NCI-H82 treated with DMSO at 0.1 percent for 48 hours (cell line): ENCODE measurements around the gene ACIN1.

ENCODE experiments used
- DNase-seq: peaks from one replicate; lab custom pipeline; 2025; ENCODE audit not compliant: unreplicated experiment; lab: John Stamatoyannopoulos, UW

ACIN1 gene, protein sequence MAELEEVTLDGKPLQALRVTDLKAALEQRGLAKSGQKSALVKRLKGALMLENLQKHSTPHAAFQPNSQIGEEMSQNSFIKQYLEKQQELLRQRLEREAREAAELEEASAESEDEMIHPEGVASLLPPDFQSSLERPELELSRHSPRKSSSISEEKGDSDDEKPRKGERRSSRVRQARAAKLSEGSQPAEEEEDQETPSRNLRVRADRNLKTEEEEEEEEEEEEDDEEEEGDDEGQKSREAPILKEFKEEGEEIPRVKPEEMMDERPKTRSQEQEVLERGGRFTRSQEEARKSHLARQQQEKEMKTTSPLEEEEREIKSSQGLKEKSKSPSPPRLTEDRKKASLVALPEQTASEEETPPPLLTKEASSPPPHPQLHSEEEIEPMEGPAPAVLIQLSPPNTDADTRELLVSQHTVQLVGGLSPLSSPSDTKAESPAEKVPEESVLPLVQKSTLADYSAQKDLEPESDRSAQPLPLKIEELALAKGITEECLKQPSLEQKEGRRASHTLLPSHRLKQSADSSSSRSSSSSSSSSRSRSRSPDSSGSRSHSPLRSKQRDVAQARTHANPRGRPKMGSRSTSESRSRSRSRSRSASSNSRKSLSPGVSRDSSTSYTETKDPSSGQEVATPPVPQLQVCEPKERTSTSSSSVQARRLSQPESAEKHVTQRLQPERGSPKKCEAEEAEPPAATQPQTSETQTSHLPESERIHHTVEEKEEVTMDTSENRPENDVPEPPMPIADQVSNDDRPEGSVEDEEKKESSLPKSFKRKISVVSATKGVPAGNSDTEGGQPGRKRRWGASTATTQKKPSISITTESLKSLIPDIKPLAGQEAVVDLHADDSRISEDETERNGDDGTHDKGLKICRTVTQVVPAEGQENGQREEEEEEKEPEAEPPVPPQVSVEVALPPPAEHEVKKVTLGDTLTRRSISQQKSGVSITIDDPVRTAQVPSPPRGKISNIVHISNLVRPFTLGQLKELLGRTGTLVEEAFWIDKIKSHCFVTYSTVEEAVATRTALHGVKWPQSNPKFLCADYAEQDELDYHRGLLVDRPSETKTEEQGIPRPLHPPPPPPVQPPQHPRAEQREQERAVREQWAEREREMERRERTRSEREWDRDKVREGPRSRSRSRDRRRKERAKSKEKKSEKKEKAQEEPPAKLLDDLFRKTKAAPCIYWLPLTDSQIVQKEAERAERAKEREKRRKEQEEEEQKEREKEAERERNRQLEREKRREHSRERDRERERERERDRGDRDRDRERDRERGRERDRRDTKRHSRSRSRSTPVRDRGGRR

DNA sequence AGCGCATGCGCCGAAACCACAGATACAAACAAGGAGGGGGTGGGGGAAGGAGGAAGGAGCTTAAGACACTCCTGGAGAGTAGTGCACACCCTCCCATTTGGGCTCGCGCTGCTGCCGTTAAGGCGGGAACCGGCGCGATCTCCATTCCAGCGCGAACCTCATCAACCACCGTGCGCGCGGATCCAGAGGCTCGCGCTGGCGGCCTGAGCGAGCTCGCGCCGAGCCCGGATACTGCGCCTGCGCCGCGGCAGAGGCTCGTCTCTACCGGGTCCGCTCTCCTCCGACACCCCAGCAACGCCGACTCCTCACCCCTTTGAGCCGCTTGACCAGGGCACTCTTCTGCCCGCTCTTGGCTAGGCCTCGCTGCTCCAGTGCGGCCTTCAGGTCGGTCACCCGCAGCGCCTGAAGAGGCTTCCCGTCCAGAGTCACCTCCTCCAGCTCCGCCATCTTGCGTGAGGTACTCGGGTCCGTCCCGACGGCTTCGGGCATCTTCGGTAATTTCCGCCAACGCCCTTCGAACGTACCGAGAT is at the start of gene ACIN1:
Gene ACIN1 (minus strand): TSS at position 471 of the 530 bp plus-strand sequence. CDS start 24 bp downstream, at position 447.
- no peak for DNase-seq

DNA sequence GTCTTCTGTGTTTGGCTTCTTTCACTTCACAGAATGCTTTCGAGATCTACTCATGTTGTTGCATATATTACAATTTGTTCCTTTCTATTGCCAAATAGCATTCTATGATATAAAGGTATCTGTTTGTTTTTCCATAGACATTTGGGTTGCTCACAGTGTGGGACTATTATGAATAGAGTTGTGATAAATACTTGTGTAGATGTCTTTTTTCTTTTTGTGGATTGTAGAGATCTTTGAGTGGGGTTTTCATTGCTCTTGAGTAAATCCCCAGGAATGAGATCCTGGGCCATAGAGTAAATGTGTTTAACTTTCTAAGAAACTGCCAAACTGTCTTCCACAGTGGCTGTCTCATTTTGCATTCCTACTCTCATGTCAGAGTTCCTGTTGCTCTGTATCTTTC is 49.0 kb upstream of the ACIN1 start:
- no peak for DNase-seq

DNA sequence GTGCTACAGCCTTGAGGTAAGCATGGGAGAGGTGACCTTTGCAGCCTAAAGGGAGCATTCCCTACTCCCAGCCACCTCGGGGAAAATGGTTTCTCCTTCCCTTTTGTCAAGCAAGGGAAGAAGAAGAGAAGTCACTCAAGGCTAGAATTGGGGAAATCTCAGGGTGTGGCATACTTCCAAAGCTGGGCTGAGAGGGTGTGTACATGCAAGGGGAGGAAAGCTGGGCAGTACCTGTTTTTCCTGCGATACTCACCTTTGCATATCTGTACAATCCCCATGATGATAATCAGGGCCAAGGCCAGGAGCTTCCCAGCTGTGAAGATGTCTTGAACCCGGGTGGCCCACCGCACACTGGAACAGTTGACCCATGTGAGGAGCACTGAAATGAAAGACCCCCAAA is 47.9 kb upstream of the ACIN1 start:
- no peak for DNase-seq

DNA sequence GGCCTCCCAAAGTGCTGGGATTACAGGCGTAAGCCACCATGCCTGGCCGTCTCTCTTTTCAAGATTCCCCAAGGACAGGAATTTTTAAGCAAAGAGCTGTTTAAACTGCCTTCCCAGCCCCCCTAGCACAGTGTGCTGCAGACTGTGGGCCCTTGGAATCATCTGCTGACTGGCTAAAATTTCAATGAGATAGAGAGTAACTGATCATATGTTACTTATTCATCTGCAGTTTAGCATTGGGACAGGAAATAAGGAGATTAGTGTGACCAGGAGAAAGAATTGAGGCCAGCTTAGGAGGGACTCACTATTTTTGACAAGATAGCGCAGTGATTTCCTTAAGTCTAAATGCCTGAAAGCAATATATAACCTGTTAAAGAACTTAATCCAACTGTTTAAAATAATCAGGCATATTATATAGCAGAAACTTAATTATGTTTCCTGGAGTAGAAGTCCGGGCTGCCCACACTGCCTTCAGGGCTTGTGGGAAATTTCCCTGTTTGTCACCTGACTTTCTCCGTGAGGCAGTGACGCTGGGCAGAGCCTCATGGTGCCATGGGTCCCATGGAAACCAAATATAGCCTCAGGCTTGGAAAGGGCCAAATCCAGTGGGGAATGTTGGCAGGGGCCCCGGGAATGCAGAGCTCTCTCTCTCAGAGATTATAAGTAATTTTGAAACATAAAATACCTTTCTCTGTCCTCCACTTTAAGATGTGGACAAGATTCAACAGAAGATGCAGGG is 46.9 kb upstream of the ACIN1 start:
- DNase-seq: no peak

DNA sequence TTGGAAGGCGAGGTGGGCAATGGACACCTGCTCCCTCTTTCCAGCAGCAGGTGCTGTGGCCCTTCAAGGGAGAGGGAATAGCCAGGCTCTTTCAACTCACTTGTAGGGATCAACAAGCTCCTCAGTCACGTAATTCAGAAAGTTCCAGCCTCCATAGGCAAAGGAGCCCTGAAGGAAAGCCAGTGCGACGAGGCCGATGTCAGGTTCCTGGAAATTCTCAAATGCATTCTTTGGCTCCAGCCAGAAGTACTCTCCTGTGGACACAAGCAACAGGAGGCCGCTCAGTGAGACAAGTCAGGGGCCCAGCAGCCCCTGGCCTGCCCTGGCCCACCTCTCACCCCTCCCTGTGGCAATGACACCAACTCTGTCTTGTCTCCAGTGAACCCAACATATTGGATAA is 45.4 kb upstream of the ACIN1 start:
- no peak for DNase-seq

DNA sequence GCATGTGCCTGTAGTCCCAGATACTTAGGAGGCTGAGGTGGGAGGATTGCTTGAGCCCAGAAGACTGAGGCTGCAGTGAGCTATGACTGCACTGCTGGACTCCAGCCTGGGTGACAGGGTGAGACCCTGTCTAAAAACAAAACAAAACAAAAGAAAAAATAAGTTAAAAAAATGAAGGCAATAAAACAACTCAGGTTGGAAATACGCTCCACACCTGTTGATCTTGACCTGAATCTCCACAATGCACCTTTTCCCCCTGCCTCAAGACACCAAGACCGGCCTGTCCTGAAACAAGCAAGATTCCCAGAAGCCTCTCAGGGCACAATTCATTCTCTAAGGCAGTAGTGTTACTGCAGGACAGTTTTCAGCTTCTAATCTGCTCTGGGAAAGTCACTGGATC is 44.9 kb upstream of the ACIN1 start:
- no peak for DNase-seq

DNA sequence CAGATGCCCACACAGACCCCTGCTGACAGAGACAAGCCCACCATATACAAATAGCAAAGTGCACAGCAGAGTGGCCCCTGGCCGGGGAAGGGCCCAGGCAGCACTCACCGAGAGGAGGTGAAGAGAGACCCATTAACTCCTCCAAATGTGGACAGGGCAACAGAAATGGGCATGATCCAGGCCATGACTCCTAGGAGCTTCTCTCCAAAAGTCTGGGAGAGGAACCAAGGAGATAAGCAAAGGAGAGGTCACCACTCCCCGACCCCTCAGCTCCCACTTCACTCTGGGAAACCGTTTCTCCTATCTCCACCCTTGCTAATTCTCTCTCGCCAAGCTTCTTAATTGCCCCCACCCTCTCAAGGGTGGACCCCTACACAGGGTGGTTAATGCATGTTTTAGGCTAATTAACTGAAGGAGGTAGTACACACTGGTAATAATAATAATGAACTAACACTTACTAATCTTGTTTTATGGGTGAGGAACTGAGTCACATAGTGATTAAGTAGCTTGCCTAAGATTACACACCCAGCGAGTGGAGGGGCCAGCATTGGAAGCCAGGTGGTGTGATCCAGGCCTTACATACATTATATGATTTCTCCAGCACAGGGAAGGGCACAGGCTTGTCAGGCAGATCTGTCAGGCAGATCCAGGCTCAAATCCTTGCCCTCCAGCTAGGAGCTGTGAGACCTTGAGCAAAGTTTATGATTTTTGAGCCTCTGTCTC is 43.0 kb upstream of the ACIN1 start:
- peak; percentile 83 for DNase-seq

DNA sequence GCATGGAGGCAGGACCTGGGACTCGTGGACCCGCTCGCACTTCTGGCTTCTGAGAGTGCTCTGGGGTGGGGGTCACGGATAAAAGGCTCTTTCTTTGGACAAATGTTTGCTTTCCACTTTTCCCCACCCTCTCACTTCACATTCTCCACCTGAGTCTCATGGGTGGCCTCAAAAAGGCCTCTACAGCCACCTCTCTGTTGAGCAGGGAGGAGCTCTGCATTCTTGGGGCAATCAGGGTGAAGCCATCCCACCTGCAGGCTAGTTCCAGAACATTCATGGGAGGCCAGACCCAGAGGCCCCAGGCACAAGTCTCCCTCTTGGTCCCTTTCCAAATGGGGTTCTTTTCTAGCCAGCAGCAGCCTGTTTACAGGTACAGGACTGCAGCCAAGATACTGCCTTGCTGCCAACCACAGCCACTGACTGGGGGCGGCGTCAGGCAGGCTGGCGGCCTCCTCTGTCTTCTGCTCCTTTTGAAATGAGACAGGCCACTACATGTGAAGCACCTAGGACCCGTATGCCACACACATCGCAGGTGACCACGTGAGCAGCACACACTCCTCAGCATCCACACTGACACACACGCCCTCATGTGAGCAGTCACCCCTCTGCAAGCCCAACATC is 42.4 kb upstream of the ACIN1 start:
- no peak for DNase-seq

DNA sequence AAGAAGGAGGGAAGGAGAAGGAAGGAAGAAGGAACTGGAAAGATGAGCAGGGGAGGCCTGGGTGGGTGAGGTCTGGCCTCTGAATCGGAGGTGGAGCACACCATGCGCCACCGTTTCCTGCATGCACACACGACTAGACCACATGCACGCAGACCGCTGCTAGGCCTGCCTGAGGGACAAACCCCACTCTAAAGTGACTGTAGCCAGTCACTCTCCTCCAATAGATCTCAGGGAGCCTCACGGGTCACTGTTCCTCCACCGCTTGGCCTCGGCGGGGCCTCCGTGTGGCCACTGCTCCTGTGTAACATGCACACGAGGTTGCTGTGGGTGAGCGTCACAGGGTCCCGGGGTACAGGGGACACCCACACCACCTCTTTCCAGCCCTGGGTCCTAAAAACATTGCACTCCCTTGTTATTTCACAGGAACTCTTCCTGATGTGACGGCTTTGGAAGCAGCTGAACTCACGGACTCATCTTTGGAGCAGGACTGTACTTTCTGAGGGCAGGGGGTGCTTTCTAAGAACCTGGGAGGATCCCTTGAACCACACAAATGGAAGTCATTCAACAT is 41.7 kb upstream of the ACIN1 start:
- no peak for DNase-seq

DNA sequence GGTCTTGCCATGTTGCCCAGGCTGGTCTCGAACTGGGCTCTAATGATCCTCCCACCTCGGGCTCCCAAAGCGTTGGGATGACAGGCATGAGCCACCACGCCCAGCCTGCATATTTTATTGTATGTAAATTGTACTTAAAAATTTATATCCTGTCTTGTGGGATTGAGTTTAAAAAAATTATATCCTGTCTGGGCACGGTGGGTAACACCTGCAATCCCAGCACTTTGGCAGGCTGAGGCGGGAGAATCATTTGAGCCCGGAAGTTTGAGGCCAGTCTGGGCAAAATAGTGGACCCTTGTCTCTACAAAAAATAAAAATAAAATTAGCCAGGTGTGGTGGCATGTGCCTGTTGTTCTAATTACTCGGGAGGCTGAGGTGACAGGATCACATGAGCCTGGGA is 38.0 kb upstream of the ACIN1 start:
- DNase-seq: no peak

DNA sequence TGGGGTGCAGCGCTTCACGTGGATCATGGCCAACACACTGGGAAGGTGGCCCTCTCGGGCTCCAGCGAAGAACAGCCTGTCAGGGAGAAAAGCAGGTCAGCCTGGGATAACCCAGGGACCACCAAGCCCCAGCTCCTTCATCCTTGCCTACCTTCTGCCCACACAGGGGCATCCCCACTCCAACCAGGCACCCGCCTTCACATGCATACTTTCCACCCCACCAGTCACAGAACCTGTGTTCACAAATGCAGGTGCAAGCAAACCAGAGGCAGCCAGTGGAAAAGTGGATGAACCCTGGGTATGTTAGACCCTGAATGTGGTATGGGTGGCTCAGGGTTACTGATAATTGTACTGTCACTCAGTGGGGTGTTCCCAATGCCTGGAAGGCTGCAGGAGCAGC is 36.5 kb upstream of the ACIN1 start:
- no peak for DNase-seq

DNA sequence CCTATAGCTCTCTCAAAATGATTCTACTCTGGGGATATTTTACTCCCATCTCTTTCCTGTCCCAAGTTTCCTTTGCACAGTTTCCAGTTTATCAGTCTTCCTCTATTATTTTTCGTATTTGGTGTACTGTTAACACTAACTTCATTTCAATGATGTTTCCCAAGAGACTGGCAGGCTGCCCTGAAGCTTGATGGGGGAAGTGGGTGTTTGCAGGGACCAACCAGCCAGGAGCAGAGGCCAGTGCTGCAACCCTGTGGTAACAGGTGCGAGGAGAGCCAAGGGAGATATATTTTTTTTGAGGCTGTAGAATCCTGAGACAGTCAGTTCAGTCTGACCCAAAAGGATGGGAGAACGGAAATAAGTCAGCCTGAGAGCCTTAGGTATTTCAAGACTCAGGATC is 35.9 kb upstream of the ACIN1 start:
- DNase-seq: no peak

DNA sequence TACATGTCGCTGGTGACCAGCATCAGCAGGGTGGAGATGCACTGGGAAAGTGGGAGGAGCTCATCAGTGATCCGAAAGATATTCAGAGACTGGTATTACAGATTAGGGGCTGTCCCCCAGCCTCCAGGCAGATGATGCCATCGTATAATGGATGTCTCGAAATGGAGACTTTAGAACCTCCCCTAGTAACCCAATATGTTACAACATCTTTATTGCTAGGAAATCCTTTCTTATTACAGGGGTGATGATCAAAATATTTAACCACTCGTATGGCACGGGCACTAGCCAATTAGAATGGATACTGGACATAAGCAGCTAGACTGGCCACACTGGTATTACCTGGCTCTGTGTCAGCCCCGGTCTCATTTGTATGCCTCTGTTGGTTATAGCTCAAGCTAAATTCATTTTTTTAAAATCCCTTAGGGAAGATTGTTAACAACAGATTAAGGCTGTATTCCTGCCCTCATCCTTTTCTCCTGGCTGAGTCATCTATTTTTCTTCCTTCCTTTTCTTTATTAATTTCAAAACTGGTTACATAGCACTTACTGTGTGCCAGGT is 34.9 kb upstream of the ACIN1 start:
- no peak for DNase-seq

DNA sequence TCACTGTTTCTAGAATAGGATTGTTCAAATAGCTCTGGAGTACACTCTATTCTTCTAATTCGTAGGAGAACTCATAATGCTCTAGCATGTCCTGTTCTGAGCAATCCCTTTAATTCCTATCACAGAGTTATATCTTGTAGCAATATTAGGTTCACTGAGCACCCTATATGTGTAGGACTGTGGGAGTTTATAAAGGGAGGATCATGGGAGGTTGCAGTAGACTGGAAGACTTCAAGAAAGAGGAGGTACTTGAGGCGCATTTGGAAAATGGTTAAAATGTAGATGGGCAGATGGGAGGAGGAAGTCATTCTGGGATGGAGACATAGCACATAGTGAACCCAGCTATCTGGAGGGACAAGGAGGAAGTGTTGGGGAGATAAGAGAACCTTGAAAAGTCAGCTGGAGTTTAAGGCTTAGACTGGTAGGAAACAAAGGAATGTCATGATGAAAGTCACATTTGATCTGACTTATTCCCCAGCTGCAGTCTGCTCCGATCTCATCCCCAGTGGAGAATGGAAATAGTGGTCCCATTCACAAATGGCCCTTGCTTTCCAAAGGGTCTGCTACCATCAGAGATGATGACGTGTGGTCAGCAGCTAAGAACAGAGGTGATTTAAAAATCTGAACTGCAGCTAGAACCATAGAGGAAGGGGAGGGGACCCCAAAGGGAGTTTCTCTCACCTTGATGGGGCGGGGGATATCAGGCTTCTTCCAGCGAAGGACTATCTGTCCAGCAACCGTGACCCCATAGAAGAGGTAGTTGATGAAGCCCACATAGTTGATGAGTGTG is 34.2 kb upstream of the ACIN1 start:
- no peak for DNase-seq

DNA sequence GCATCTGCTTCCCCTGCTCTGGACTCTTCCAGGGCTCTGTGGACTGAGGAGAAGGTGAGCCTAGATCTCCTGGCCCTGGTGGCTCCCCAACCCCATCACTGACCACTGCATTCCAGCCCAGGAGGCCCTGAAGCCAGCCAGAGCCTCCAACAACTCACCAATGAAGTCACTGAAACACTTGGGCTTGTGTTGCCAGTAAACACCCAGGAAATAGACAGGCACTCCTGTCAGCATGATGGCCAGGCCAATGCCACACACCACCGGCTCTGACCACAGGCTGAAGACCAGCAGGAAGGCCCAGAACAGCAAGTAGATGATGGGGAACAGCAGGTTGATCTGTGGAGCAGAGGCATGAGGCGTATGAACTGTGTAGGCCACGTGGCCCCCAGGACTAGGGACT is 32.9 kb upstream of the ACIN1 start:
- DNase-seq: no peak

DNA sequence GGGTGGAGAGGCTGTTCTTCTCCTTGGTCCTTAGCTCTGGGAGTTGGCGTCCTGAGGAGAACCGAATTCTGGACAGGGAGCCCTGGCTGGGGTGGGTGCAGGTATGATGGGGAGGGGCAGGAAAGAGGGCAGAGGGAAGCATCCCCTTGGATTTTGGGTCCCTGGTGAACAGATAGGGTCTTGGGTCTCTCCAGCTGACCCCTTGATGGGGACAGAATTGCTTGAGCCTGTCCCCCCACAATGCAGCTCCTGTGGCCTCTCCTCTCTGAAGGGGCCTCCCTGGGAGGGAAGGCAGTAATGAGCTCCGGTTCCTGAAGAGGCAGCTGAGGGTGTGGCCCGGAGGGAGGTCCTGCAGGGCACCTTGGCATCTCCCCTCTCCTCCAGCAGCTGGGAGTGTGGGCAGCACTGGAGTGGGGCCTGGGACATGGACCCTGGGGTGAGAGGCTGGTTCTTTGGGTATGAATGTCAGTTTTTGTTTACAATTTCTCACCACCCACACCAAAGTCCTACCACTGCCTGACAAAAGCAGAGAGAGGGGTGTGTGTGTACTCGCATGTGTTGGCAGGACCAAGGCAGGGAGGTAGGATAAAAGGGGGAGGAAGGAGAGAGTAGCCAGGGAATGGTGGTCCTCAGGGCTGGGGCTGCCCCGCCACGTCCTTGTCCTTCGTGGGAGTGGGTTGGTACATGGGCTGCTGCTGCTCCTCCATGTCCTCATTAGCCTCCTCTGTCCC is 31.8 kb upstream of the ACIN1 start:
- no peak for DNase-seq

DNA sequence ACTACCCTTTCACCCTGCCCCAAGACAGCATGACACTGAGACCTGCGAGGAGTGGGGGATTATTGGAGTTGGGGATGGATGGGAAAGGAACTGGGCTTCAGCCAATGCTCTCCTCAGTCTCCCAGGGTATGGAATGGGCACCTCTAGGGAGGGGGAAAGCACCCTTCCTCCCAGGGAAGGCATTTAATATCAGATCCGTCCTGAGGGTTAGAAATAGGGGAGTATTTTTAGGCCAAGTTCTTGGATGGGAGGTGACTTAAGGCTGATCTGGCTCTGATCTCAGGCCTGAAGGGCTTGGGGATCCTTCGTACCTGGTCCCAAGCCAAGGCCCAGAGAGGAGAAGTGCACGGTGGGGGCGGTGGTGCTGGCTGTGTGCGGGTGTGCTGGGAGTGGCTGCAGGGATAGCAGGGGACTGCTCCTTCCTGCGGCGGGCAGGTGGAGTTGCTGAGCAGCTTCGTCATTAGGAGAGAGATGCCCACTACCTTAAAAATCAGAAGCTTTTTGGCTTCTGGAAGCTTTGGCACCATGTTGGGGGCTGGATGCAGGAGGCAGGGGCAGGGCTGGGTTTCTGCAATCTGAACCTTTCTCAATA is 31.1 kb upstream of the ACIN1 start:
- DNase-seq: no peak
